ENCODE data around the gene NOD1.

GRCh38 chr7:30379741-30380140, 98.8 kb downstream of the NOD1 start:
- no peak for TF ChIP-seq CTCF (IDR thresholded peaks at IDR 0.05; ENCODE audit: borderline replicate concordance, extremely low read depth, low read length, poor library complexity, severe bottlenecking)
- TF ChIP-seq EZH2 (IDR thresholded peaks at IDR 0.05; ENCODE audit: borderline replicate concordance, low read depth, low read length, severe bottlenecking), result no peak
